Cardiac septum (tissue), 1 donor: Measurements from ENCODE around the gene ANKRD22. TPM values are rescaled to one million over a fixed set of nuclear protein-coding genes. Genes with fewer than 3 reads are reported as not detected.

Experiments
- total RNA-seq: library from RNA; stranded (reverse); fragmentation: NEBNext Ultra II Directional; extraction: Animal tissue kit (Norgen Biotek cat#: 25700); gene quantifications from one replicate; pipeline ENCODE4 v1.2.1, GENCODE V29; 2021
- donor health status: DM: no; HTN: no; CAD: no.

Gene ANKRD22
- total RNA-seq, 1 donor from 2014 or later = 0.13 TPM

Other genes with a start within 250 kb of the ANKRD22 start
- gene LIPF, start 187.4 kb downstream of the ANKRD22 start, total RNA-seq = not detected
- gene LIPK, start 145.6 kb downstream of the ANKRD22 start, total RNA-seq = not detected
- not detected for gene LIPN, start 91.8 kb downstream of the ANKRD22 start, total RNA-seq
- not detected for gene LIPM, start 49.1 kb downstream of the ANKRD22 start, total RNA-seq
- gene STAMBPL1, start 28.4 kb upstream of the ANKRD22 start, total RNA-seq = 2.9 TPM
- gene ACTA2, start 100.9 kb upstream of the ANKRD22 start, total RNA-seq = 162 TPM
- 5.1 TPM for gene FAS, start 139.0 kb upstream of the ANKRD22 start, total RNA-seq